GM18951 (cell line): ENCODE measurements around the gene BCKDK.

Source experiments
- POLR2A ChIP-seq: IDR thresholded peaks from 4 replicates; pipeline ENCODE4 v1.6.1; 2011; ENCODE audit warnings: mild to moderate bottlenecking; ENCODE audit not compliant: insufficient read length, insufficient read depth; ENCODE audit errors: extremely low read depth
- in situ Hi-C: fragments of 300-500 bp; cut with MboI; formaldehyde crosslinking; loops from one replicate; pipeline ENCODE4 v1.12.0; 2022; ENCODE audit warnings: low sequenced_read_pairs, mixed read lengths, inconsistent platforms; ENCODE audit not compliant: unreplicated experiment

The BCKDK gene

DNA sequence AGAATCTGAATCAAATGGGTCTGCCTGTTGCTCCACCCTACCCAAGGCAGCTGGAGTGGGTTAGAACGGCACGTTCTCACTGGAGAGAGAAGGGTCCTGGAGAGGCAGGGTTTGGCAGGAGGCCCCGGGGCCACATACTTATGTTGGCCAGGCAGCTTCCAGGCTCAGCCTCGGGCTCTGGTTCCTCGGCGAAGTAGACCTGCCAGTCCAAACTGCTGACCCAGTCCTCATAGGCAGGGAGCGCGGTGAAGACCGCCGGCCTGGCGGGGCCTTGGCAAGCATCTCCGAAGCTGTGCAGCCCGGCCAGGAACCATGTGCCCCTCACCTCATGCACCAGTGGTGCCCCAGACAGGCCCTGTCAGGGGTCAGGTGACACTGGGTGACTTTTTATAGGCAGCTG, 24.2 kb upstream of the BCKDK start:
- no peak for TF ChIP-seq POLR2A
- in situ Hi-C loops = no loop called here

DNA sequence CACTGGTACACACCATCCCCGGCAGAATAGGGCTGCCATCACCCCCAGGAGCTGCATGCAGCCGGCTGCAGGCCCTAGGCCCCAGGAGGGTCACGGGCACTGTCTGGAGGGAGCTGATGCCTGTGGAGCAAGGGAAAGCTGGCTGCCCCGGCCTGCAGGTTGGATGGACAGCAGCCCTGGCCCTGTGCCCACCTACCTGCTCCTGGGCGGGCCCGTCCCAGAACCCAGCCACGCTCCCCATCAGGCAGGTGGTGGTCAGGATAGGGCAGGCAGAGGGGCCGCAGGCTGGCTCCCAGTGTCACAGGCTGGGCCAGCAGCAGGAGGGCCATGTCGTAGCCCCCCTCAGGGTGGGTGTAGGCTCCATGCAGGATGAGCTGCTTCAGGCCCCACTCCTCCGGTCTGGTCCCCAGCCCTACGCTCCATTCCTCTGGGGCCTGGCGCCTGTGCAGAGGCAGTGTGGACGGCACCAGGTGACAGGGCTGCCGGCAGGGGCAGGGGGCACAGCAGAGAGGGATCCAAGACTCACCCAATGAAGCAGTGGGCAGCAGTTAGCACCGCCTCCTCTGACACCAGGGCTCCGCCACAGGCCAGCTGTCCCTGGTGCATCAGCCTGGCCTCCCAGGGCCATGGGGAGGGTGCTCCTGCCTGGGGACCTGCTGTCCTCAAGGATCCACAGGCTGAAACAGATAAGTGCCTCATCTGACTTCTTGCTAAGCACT, 23.4 kb upstream of the BCKDK start:
- TF ChIP-seq POLR2A = no peak
- in situ Hi-C loops = no loop called here

DNA sequence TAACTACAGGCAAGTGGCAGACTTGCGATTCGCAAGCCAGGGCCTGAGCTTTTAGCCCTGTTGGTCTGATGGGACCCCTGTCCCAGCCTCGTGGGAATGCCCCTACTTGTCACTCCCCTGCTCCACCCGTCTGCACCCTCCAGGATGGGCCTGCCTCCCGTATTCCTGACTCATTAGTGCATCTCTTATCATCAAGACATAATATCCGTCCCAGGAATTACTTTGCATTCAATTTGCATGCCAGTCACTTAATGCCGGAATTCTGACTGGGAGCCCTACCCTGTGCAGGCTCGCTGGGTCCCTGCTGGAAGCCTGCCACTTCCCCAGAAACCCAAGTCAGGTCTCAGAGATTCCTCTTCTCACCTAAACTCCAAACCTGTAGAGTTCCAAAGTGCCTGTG, 22.8 kb upstream of the BCKDK start:
- TF ChIP-seq POLR2A = no peak
- in situ Hi-C loops = no loop called here

DNA sequence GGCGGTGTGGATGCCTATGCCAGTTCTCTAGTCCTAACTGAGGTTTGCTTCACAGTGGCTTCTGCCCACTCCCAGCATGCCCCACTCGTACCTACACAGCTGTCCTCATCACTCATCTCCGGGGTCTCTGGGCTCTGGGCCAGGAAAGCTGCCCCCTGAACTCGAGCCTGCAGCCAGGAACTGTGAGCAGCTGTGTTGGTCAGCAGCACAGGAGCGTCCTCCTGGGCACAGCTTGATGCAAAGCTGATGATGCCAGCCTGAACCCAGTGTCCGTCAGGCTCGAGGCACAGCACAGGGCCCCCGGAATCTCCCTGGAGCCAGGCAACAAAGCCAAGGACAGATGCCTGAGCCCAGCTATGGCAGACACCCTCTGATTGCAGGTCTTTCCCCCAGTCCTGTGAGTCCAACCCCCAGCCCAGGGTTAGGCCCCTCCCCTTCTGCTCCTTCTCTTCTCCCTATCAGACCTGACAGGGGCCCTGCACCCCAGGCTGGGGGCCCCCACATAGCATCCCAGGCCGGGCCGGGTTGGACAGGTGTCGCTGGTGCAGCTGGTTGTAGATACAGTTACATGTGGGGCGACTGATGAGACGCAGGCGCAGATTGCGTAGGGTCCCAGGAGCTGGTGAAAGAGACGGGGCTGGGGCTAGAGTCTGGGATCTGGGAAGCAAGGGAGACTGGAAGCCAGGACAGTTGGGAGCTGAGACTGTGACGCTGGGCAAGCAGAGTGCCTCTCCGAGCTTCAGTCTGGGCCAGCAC, 22.1 kb upstream of the BCKDK start:
- in situ Hi-C loops = no loop called here
- TF ChIP-seq POLR2A = no peak

DNA sequence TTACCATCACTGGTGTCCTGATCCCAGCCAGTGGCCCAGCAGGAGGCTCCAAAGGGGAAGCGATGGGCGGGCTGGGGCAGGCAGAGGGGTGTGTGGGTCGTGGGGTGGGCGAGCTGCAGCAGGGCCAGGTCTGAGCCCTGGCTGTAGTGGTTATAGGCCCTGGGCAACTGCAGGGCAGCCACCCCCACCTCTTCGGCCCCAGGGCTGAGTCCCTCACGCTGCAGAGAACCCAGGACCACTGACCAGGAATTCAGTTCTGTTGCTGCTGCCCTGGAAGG, 21.6 kb upstream of the BCKDK start:
- in situ Hi-C loops = no loop called here
- TF ChIP-seq POLR2A = no peak

DNA sequence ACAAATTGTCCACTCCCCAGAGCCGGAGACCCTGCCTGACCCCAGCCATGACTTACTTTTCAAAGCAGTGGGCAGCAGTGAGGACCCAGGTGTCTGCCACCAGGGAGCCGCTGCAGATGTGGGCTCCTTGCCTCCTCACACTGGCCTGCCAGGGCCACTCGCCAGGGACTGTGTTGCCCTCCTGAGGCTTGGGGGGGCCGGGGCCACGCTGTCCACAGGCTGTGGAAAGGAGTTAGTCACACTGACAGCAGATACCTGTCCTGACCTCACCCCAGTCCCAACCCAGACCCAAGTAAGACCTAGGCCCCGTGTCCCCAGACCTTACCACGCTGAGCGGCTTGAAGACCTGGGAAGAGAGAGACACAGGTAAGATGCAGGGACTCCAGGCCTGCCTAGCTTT, 20.7 kb upstream of the BCKDK start:
- in situ Hi-C loops = no loop called here
- no peak for TF ChIP-seq POLR2A

DNA sequence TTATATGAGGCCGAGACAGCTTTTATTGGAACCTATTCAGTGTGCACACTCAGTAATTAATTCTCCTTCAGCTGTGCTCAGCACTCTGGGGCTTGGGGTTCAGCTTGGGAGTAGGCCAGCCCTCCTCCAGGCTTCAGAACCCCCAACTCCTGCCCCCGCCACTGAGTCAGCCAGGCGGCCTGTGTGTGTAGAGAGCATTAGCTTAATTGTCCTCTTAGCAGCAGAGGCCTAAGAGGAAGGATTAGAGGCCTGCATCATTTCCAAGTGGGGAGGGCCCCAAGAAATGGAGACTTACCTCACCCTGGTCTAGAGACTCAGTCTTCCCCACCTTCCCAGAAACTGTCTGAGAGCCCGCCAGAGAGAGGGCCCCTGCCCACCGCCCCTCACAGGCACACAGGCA, 20.2 kb upstream of the BCKDK start:
- TF ChIP-seq POLR2A = no peak
- in situ Hi-C loops = no loop called here

DNA sequence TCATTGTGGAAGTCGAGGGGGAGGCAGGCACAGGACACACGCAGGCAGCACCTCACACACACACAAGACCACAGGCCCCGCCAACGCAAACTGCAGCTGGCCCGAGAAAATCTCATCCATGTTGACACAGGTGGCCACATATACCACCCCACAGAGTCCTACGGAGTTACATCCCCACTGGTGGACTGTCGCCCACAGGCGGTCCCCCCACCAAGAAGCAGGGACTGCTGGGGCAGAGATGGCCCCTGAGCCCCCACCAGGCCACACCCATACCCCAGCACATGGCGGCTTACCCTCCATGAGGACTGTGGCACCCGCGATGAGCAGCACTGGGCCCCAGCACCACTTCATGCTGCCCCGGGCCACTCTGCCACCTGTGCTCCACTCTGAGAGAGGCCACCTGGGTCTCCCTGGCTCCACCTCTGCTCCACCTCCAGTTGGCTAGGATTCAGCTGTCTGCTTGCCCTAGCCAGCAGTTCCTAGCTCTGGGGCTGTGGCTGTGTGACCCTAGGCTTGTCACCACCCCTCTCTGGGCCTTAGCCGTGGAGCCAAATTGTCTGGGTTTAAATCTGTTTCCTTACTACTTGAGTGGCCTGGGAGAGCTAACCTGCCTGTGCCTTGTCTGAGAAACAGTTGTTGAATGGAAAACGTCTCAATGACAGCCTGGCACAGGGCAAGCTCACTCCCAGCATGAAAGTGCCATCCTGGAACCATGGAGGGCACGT, 19.6 kb upstream of the BCKDK start, which contains the start of gene PRSS53:
PRSS53 (minus strand) TSS at position 485 of the 725 bp plus-strand sequence; CDS start at position 351, 134 bp downstream.
- in situ Hi-C loops = no loop called here
- no peak for TF ChIP-seq POLR2A

DNA sequence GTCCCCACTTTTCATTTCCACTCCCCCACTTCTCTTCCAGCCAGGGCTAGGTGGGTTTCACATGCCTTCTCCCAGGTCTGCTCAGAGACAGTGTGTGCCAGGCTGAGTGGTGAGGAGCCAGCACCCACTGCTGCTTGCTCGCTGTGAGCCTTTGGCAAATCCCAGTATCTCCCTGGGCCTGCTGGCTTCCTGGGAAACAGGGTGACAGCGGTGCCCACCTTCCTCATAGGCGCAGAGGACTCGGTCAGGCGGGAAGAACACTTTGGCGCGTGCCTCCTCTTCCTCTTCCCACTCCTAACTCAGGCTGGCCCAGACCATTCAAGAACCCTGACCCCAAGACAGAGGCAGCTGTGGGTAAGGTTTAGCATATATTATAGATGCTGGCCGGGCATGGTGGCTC, 19.0 kb upstream of the BCKDK start:
- in situ Hi-C loops = no loop called here
- no peak for TF ChIP-seq POLR2A

DNA sequence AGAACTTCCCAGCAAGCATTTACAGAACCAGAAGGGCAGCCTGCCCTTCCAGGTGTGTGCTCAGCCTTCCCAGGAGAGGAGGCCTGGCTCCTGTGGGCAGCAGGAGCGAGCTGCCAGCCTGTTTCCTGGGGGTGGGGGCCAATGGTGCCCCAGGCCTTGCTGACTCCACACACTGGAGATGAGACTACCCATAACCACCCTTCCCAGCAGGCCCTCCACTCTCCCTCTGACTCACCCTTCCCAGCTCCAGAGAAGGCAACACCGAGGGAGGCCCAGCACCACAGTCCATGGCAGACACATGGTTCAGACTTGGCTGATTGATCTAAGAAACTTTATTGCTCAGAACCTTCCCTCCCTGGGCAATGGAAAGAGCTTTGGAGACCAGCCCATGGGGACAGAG, 17.6 kb upstream of the BCKDK start:
- in situ Hi-C loops = no loop called here
- no peak for TF ChIP-seq POLR2A

DNA sequence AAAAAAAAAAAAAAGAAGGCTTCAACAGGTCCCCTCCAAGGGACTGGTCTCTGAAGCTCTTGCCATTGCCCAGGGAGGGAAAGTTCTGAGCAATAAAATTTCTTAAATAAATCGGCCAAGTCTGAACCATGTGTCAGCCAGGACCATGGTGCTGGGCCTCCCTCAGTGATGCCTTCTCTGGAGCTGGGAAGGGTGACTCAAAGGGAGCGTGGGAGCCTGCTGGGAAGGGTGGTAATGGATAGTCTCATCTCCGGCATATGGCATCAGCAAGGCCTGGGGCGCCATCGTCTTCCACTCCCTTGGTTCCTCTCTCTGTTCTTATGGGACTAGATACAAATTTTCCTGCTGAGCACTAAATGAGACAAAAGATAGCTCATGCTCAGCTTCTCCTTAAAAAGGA, 15.9 kb upstream of the BCKDK start:
- in situ Hi-C loops = no loop called here
- no peak for TF ChIP-seq POLR2A

DNA sequence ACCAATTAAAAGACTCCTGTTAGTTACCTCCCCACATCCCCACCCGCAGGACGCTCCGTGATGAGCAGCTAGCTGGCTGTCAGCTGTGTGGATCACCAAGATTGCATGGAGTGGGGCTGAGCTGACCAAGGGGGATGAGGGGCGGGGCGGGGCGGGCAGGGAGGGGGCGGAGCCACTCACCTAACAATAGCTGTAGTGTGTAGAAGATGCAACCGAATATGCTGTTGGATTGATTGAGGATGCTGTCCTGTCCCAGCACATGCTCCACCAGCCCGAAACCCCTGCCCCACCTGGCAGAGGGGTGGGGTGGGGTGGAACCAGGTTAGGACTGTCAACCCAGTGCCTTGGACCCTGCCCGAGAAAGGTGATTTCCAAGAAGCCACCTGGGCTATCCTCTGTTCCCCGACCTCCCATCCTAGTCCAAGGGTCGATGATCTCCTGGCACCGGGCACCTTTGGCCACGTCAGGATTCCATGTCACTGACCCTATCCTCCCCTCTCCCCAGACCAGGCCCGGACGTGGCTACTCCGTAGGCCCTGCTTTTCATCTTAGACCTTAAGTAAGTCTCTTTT, 15.0 kb upstream of the BCKDK start:
- TF ChIP-seq POLR2A = no peak
- in situ Hi-C loops = no loop called here

DNA sequence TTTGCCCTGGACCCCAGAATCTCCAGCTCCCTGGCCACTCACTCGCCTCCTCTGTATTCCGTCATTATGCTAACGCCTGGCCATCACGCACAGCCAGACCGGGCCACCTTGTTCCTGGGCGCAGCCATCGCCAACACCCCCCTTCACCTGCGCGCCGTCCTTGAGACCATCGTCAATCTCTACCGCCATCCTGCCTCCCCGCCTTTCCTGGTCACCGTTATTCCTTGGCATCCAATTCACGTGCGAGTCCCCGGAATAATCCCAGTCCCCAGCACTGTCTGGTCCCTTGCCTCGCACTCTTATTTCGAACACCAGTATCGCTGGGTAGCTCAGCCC, 14.1 kb upstream of the BCKDK start:
- in situ Hi-C loops = no loop called here
- TF ChIP-seq POLR2A = no peak
